ENCODE results near the gene THSD7B.
"Not testable (repeated sequence)": the region's sequence is repeated elsewhere in the genome, so short reads cannot be mapped to it uniquely, and the experiment has no call there.

Gene THSD7B

DNA sequence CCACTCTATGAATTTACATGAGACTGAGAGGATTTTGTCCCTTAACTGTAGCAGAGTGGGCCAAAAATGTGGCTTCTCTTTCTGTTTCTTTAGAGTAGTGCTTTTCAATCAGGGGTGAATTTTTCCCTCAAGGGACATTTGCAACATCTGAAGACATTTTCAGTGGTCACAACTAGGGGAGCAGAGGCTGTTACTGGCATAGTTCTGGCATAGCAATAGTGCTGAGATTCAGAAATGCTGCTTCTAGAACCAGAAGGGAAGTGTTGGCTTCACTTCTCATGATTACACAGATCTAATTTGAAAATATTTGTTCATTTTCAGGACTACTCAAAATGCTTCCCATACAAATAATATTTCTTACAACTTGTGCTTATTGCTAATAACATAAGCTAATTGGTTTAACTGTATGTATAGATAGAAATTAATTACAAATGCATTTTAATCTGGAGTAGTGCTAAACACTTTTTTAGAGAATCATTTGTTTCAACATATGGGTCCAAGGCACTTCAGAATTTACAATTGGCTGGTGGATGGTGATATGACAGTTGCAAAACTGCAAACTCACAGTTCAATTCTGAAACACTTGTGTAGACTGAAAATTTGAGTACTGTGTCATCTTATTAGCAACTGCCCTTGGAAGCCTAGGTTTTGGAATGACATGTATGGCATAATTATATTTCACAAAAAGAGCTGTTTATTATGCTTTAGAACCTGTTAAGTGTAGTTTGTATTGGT, 526.7 kb downstream of the THSD7B start:
- no peak for DNase-seq

DNA sequence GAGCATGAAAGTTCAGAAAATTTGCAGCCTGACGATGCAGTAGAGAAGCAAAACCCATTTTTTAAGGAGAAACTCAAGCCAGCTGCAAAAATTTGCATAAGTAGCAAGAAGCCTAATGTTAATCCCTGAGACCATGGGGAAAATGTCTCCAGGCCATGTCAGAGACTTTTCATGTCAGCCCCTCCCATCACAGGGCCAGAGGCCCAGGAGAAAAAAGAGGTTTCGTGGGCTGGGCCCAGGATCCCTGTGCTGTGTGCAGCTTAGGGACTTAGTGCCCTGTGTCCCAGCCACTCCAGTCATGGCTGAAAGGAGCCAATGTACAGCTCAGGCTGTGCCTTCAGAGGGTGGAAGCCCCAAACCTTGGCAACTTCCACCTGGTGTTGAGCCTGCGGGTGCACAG, 533.0 kb downstream of the THSD7B start:
- no peak for DNase-seq

DNA sequence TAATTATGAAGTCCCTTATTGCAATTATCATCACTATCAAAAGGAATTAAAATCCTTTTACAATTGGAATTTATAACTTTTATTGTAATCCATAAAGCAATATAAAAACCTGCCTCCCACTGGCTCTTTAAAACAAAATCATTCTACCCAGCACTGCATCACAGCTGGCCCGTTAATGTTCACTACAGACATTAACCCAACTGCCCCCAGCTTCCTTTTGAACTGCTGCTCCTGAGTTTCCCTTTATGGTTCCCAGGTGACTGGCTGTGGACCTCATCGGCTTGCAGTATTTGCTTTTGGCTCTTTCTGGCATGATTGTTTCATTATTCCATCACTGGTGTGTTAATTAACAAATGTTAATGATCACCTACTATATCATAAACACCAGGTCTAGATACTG, 535.6 kb downstream of the THSD7B start:
- DNase-seq: no peak

DNA sequence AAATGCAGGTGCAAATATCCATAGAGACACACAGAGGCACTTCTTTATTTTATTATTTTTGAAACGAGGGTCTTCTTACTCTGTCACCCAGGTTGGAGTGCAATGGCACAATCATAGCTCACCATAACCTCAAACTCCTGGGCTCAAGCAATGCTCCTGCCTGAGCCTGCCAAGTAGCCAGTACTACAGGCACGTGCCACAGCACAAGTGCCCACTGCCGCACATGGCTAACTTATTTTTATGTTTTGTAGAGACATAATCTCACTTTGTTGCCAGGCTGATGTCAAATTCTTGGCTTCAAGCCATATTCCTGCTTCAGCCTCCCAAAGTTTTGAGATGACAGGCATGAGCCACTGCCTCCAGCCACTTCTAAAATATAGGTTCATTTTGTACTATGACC, 537.6 kb downstream of the THSD7B start:
- no peak for DNase-seq

DNA sequence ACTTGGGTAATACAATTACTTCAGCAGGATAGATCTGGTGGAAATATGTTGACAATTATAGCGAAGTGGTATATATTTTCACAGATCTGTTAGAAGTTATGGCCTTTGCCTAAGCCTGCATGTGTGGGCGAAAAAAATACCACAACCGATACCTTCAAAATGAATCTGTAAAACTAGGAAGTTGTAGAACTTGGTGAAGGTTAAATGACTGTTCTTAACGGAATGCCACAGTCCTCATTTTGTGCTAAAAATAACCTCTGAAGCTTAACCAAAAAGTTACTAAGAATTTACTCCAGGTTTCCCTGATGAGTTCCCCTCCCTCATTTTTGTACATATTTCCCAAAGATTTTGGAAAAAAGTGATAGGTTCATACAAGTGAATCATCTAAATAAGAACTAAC, 550.7 kb downstream of the THSD7B start:
- DNase-seq: no peak

DNA sequence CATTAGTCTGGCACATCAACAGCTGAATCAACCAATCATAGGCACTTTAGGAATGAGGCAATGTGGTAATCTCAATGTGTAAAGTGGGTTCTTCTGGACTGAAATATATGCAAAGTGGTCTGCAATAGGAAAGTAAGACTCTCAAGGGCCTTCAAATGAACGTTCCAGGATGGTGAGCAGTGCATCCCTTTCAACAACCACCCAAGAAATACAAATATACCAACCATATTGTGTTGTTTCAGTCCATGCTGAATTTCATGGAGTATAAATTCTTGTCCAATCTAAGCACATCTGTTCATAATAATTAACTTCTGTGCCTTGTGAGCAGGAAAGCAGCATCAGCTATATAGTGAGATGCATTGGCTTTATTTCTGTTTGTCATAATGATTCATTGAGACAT, 556.2 kb downstream of the THSD7B start:
- no peak for DNase-seq

DNA sequence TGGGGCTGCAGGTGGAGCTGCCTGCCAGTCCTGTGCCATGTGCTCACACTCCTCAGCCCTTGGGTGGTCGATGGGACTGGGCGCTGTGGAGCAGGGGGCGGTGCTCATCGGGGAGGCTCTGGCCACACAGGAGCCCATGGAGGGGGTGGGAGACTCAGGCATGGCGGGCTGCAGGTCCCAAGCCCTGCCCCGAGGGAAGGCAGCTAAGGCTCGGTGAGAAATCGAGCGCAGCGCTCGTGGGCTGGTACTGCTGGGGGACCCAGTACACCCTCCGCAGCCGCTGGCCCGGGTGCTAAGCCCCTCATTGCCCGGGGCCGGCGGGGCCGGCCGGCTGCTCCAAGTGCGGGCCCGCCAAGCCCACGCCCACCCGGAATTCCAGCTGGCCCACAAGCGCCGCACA, 566.2 kb downstream of the THSD7B start:
- not testable (repeated sequence) for DNase-seq

DNA sequence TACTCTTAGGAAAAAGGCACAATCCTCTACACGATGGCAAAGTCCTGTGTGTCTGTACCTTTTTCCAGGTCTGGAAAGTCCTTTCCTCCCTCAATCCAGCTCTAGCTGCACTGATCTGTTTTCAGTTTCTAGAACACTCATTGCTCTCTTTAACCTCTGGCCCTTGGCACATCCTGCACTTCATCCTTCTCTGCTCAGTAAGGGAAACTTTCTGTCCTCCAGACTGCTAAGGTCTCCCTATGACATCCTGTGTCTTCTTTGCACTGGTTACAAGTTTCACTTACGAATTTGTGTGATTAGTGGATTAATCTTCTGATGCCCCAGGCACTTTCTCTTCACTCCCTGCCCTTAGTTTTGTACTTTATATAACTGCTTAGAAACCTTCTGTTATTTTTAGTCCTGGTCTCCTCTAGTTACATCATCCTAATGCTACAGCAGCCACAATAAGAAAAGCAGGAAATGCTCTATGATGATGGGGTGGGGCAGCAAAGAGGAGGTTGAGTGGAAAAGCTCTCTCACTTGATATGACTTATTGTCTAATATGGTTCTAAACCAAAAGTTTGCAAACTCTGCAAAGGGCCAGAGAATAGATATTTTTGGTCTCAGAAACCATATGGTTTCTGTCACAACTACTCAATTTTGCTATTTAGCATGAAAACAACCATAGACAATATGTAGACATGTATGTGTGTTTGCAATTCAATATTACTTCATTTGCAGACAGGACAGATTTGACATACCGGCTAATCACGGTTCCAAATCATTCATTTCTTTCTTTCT, 568.2 kb downstream of the THSD7B start:
- no peak for DNase-seq

DNA sequence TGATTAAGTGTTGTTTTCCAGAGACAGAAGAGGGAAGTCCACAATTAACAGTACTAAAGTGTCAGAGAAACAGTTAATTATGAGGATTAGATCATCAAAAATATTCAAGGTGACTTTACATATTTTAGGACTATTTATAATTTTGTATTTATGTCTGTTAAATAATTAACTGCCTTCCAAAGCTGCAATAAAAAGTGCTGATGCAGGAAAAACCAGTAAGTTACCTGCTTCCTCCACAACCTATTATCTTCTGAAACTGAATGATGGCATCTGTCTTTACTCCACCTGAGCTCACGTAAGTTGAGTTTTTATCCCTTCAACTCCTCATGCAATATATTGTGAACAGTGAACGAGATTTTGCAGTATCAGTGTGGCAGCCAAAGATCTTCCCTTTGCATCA, 570.7 kb downstream of the THSD7B start:
- DNase-seq: no peak

DNA sequence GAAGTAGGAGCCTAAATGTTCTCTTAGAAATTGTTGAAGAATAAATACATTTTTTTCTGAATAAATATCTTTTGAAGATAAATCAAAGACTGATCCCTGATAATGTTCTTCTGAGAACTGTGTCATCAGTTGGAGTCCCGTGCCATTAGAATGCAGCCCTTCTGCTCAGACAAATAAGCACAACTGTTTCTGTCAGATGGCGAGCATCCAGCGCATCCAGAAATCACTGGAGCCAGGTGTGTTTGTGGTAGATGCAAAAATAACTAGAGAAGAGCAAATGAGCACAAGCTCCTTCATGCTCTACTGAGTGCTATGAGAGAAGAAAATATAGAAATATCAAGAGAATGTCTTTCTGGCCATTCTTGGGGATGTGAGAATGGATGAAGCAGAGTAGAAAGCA, 573.7 kb downstream of the THSD7B start:
- no peak for DNase-seq

DNA sequence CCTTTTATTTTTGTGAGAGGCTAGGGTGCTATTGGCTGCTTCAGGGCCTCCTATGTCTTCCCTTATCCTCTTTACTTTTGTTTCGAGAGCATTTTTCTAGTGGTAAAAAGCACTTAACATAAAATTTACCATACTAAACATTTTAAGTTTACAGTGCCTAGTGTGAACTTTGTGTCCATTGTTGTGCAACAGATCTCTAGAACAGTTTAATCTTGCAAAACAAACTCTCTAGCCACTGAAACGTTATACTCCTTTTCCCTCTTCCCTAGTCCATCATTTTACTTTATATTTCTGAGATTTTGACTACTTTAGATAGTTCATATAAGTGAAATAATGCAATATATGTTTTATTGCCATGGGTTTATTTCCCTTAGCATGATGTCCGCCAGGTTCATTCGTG, 580.6 kb downstream of the THSD7B start:
- DNase-seq: no peak

DNA sequence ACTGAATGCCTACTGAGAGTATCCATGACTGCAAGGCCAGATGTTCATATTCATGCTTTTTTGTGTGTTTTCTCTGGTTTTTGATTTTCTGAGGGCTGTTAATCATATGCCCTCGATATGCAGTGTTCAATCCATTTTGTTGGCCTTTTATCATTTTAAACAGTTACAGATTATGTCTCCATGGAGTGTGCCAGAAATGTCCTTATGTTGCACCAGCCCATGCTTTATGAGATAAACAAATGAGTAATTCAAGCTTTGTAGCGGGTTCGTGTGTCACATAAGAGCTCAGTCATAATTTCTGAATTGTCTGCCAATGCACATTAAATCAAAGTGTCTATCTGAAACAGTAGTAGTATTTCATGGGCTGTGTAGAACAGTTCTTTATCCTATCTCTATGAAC, 583.0 kb downstream of the THSD7B start:
- DNase-seq: no peak

DNA sequence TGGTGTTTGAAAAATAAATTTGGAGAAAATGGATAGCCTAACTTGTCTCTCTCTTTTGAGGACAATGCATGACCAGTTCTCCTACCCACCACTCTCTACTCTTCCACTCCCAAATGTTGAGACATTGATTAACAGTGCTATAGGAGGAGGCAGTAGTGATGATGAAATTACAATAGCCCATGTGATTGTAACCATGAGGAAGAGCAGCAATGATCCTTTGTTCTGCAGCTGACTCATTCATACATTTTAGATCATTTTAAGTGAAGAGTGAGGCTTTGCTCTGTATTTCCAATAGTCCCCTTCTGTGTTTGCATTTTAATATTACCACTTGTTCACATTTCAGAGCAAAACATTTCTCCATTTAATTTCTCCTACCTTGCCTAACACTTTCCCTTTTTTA, 592.3 kb downstream of the THSD7B start:
- DNase-seq: no peak

DNA sequence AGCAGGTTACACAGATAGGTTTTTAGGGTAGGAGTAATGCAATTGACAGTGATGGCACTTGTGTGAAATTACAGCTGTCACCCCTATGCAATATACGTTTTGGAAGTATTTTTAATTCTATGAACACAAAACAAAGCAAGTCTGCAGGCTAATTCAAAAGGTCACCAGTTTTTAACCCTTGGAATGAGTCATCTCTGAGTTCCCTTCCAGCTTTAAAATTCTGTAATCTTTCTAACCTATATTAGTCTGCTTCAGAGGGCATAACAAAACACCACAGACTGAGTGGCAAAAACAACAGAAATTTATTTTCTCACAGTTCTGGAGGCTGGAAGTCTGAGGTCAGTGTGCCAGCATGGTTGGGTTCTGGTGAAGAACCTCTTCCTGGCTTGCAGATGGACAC, 602.0 kb downstream of the THSD7B start:
- no peak for DNase-seq

DNA sequence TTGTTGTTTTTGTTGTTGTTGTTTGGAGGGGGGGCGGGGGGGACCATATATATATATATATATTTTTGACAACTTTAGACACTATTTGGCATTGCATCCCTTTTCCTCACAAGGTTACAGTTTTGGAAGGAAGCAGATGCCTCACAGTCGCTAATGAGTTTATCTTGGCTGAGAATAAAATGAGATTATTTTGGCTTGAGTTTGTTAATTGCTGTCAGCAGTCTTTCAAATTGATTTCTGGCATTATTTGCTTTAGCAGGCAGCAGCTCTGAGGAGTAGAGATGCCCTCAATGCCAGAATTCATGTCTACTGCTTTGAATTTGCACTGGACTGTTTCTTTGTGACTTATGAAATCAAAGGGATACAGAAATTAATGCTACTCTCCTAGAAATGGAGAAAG, 603.8 kb downstream of the THSD7B start:
- no peak for DNase-seq

DNA sequence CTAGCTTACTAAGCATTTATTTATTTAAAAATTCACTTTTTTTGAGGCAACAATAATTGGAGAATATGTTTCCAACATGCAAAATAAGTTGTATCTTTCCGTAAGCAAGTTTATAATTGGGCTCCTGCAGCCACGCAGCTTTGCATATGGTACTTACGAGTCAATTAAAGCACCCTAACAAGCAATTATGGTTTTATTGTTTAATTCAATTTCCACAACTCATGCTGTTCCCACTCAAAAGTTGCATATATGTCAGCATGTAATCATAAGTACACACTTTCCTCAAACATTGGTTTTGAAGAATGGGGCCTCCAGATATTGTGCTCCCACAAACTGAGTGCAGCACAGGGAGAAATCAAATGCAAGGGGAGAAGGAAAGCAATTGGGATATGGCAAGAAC, 613.8 kb downstream of the THSD7B start:
- DNase-seq: no peak

DNA sequence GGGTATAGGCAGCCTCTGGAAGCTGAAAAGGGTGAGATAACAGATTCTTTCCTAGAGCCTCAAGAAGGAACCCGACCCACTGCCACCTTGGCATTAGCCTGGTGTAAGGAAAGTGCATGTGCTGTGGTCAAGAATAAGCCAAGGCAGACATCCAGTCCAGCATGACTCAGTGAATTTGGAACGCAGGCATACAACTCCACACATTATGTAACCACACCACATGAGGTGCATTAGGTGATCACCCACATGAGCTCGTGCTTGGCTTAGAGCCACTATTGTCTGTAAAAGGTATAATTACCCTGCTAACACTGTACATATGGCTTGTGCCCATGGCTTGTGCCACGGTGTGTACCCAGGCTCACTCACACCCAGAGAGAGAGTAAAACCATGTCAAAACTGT, 615.3 kb downstream of the THSD7B start:
- DNase-seq: no peak

DNA sequence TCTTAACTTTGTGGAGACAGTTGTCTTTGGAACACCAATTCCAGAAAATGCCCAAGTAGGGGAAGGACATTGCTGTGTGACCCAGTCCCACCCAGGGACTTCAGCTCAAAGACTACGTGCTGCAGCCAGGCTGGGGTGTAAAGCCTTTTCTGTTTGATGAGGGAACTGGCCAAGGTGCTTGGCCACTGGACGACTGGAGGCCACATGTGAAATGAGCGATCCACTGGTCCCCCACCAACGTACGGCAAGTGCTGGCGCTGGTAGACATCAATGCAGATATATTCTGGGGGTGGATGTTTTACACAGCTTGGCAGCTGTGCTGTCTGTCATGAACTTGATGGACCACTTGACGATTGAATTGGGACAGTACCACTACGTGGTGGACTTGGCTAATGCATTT, 616.4 kb downstream of the THSD7B start:
- DNase-seq: no peak

DNA sequence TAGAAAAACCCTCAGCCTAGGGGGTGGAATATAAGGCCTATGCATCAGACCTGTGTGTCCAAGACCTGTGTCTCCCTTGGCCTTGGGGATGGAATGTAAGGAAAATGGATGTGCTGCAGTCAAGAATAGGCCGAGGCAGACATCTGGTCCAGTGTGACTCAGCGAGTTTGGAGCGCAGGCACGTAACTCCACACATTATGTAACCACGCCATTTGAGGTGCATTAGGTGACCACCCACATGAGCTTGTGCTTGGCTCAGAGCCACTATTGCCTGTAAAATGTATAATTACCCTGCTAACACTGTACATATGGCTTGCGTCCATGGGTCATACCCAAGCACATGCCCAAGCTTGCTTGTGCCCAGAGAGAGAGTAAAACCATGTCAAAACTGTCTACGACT, 618.0 kb downstream of the THSD7B start:
- no peak for DNase-seq

DNA sequence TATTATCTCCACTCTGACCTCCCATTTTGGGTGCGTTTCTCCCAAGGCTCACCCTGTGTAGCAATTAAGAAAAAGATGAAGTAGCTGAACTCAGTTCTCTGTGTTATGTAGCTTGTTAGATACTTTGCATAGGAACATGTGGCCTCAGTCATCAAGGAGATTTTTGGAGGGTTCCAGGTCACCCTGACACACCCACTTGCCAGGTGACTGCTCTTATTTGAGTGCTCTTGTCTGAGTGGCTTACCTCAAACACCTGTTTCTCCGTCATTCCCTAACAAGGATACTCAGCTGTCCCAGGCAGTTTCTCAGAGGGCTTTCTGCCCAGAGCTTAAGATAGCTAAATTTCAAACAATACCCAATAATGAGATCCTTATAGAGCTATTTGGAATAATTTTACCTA, 621.7 kb downstream of the THSD7B start:
- DNase-seq: no peak

DNA sequence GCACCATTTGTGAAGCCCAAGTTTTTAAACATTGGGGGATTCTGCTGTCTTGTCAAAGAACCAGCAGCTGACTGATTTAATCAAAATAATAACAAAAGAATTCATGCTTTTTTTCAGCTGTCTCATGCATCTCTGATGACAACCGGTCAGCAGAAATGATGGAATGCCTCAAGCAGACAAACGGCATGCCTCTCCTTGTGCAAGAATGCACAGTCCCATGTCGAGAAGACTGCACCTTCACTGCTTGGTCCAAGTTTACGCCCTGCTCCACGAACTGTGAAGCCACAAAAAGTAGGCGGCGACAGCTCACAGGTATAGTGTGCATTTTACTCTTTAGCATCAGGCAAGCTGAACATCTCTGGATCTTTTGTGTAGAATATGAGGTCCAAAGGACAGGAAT, 640.2 kb downstream of the THSD7B start:
- DNase-seq: no peak

DNA sequence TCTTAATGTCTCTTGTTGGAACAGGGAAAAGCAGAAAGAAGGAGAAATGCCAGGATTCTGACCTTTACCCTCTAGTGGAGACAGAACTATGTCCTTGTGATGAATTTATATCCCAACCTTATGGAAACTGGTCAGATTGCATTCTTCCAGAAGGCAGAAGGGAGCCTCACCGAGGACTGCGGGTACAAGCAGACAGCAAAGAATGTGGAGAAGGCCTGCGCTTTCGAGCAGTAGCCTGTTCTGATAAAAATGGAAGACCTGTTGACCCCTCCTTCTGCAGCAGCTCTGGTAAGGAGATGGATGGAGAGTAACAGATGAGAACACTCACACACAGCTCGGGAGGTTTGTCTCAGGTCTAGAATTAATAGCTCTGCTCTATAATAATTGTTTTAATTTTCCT, 646.2 kb downstream of the THSD7B start:
- DNase-seq: no peak

DNA sequence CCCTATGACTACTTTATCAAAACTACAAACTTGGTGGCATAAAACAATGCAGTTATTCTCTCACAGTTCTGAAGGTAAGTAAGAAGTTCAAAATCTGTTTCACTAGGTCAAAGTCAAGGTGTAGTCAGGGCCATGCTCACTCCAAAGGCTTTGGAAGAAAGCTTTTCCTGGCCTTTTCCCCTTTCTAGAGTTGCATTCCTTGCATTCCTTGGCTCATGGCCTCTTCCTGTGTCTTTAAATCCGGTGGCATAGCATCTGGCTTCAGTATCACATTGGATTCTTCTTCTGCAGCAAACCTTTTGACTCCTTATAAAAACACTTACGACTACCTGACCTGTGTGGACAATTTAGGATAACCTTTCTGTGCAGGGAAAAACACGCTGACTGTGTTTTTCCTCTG, 655.4 kb downstream of the THSD7B start:
- DNase-seq: no peak

DNA sequence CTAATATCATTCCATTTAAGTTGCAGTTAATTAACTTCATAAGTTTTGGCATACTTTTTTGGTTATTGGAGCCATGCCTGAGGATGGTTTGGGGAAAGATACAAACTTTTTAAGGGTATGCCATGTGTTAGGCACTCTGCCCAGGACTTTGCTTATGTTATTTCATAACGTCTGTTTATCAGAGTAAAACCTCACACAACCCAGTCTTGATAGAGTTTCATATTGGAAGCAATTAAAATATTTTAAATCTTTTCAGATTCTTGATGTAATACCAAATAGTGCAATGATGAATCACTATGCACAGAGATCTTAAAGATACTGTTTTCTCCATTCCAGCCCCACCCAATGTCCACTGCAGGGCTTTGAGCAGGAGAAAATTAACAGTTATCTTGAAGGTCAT, 669.8 kb downstream of the THSD7B start:
- no peak for DNase-seq

DNA sequence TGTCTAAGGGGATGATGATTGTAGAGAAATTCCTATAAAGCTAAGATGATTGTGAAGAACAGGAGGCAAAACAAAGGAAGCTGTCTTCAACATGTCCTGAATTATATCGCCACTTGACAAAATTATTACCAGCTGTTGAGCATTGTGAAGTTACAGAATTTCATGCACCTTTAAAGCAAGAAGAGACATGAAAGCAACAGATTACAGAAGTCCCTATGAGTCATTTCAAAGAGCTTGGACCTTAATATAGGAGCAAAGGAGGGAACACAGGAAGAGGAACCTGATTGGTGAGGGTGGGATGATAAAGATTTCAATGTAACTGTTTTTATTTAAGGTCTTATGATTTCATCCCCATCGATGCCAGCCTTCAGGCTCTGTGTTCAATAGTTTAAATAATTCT, 672.0 kb downstream of the THSD7B start:
- DNase-seq: no peak

Data from stimulated activated CD4-positive, alpha-beta T cell treated with anti-CD3 and anti-CD28 coated beads, Interleukin-2, amount 100 ng/mL, for 48 hours (primary cell).